A549 treated with CORT108297 at 1 μM for 4 hours (cell line): ENCODE measurements around the gene CLCN5. TPM values are rescaled to one million over a fixed set of nuclear protein-coding genes. Genes with fewer than 3 reads are reported as not detected.

ENCODE experiments used
- total RNA-seq: library from RNA; stranded (reverse); fragments of 200-300 nt; extraction: Qiagen RNA extraction; gene quantifications from 5 replicates; pipeline ENCODE4 v1.2.3, GENCODE V29; 2022

The CLCN5 gene
- total RNA-seq, result 2.2 to 2.7 TPM (median 2.3 TPM) in 5 replicates

DNA sequence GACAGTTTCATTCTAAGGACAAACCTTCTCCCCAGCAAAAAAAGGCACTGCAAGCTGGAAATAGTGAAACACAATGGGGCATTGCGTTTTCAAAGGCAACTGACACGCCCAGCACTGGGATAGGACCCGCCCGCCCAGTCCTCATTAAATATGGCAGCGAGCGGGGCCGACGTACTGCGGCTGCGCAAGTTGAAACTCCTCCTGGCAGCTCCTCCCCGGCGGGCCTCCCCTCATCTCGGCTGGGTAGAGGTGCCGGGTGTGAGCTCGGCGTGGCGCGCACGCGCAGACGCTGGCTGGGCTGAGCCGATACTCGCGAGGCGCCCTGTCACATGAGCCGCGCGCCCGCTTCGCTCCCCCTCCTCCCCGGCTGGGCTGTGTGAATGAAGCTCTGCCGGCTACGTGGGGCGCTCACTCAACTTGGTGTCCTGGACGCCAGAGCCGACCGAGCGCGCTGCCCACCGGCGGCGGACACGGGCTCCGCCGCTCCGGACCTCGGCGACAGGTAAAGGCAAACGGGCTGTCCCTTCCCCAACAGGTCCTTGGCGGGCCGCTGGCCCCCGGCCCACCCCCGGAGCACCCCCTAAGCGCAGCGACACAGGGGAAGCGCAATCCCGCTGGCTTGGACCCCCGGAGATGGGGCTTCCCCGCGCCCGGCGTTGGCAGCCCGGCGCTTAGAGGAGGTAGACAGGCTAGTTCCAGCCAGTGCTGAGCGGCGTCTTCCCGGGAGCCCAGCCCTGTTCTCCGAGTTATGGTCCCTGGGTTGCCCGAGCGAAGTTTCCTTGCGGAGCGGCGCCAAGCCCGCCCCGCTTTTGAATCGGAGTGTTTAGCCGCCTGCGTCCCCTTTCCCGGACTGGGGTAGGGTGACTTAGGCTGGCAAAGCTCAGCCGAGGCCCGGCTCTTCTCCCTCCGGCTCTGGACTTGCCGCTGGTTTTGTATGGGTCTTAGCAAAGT lies at the start of gene CLCN5:
TSS of gene CLCN5 (plus strand) at position 306 of the 951 bp plus-strand sequence. CDS start 2,703 bp downstream, outside the sequence.

DNA sequence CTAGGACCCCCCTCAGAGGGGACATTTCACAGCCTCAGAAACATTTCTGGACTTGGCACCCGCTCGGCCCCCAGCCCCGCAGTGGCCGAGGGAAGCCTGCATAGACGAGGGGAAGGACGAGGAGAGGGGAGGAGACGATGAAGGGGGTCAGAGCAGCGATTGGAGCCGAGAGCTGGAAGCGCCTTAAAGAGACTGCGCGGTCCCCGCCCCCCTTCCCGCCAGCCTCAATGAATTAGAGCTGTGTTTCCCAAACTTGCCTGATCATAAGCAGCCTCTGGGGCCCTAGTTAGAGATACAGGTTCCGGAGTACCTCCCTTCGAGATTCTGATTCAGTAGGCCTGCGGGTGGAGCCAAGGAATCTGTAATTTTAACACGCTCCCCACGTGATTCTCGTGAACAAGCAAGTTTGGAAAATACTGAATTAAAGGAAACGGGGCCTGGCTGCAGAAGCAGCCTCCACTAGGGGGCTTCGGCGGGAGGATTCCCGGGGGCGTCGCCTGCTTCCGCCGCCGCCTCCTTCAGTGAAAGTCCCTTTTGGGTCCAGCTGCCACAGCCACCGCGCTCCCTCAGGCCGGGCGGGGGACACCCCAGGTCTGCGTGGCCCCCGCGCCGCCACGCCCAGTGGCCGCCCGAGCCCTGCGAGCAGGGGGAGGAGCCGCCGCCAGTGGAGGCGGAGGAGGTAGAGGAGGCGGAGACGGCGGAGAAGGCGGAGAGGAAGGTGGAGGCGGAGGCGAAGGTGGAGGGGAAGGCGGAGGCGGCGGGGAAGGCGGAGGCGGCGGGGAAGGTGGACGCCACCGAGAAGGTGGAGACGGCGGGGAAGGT lies 43.4 kb upstream of the CLCN5 start, which contains the start of gene USP27X:
TSS of gene USP27X (plus strand) at position 651 of the 822 bp plus-strand sequence. CDS start 824 bp downstream, outside the sequence.

Other genes with a start within 250 kb of the CLCN5 start
- 0.25 to 0.31 TPM in 2 of 5 replicates, not detected in the others for gene PAGE1, start 226.6 kb upstream of the CLCN5 start, total RNA-seq
- gene PAGE4, start 93.3 kb upstream of the CLCN5 start, total RNA-seq, result not detected in 5 replicates
- gene USP27X, start 43.1 kb upstream of the CLCN5 start, total RNA-seq, result 2.9 to 5.2 TPM (median 4.2 TPM) in 5 replicates